Measurements from ENCODE around the gene ADA.

GRCh38 chr20:44609516-44610312, 41.8 kb downstream of the ADA start:
- TF ChIP-seq CTCF (IDR thresholded peaks at IDR 0.05) (peak; percentile 90 to 98 (median 97)), POLR2A (IDR thresholded peaks at IDR 0.05) (no peak)

All from Peyer's patch (tissue), 4 donors.